HL-60 (cell line): ENCODE measurements around the gene SARDH.

Source experiments
- CTCF ChIP-seq: IDR thresholded peaks from one replicate; pipeline ENCODE4 v1.5.1; 2011; ENCODE audit warnings: low read length, control low read depth, inconsistent platforms; ENCODE audit not compliant: insufficient read depth
- POLR2AphosphoS5 ChIP-seq: IDR thresholded peaks from 2 replicates; pipeline ENCODE4 v1.6.1; 2012; ENCODE audit warnings: low read depth

- TF ChIP-seq CTCF (no peak), POLR2AphosphoS5 (no peak)
Measured at GRCh38 chr9:133638711-133639110, 99.4 kb downstream of the SARDH start.
